Measurements from ENCODE around the gene FBLIM1.

The FBLIM1 gene

GRCh38 chr1:15731735-15732685, 26.6 kb upstream of the FBLIM1 start:
- no peak for DNase-seq

DNA sequence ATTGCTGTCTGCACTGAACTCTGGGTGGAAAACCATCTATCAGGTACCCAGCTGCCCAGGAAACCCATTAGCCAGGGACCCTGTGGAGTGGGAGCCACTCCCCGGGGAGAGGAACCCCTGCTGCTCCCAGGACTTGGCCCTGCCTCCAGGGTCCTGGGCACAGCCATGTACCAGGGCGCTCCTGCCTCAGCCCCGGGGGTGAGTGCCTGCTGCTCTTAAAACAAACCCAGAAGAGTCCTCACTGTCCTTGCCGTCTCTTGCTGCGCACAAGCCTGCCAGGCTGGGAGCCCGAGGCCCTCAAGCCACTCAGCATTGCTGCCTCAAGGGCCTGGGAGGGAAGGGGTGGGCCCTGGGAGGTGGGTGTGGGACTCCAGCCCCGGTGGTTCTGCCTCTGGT, 25.9 kb upstream of the FBLIM1 start:
- DNase-seq, result peak in 1 of 2 experiments; percentile 48

DNA sequence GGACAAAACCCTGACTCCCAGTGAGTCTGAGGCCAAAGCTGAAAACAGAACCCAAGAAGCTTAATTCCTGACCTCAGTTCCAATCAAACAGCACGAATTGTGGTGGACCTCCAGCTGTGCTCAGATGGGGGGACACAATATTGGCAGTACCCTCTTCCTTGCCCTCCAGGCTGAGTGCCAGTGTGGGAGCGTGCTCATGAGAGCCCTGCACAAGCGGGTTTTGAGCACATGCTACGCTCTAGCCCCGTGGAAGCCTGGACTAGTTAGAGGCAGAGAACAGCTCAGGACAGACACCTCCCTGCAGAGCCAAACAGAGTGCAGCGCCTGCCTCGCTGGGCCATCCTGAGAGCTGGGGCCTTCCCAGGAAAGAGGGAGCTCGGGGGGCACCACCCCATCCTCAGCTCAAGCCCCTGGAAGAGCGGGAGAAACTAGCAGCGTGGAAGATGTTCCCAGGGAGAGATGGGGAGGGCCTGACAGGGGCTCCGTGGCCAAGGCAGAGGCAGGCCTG, 25.3 kb upstream of the FBLIM1 start:
- DNase-seq, result peak in 1 of 2 experiments; percentile 15

DNA sequence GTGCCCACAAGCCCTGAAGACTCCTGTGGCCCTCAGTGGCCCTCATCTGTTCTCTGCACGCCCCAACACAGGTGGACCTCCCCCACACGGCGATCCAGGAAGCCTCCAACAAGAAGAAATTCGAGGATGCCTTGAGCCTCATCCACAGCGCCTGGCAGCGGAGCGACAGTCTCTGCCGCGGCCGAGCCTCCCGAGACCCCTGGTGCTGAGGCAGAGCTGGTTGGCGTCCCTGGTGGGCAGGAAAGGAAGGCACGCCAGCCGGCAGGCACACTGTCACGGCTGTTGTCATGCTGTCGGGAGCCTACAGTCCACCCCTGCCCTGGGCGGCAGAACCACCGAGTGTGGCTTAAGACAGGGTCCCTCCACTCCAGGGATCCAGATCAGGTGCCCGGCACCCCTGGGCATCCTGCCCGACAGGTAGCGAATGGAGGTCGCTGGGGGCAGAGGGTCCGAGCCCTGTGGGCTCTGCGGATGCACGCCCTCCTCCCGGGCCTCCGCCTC, 24.8 kb upstream of the FBLIM1 start:
- no peak for DNase-seq

- DNase-seq, result no peak
Observed at GRCh38 chr1:15734296-15734695, 24.3 kb upstream of the FBLIM1 start.

DNA sequence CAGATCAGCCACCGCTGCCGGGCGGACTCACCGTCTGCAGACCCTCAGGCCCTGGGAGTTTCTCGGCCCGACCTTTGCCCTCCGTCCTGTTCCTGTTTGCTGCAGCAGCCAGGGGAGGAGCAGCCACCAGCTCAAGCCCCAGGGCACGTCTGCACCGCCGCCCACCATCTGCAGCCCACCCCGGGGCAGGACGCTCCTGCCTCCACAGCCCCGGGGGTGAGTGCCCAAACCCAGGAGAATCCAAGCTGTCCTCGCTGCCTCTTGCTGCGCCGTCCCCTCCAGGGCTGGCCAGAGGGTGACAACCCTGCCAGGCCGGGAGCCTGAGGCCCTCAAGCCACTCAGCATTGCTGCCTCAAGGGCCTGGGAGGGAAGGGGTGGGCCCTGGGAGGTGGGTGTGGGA, 23.7 kb upstream of the FBLIM1 start:
- DNase-seq, result no peak

- DNase-seq, result no peak
Observed at GRCh38 chr1:15735304-15736037, 23.1 kb upstream of the FBLIM1 start.

GRCh38 chr1:15736038-15736891, 22.3 kb upstream of the FBLIM1 start, which contains the start of gene SLC25A34:
TSS of gene SLC25A34 (plus strand) at chr1:15736258. CDS start at chr1:15736486, 228 bp downstream.
- peak; percentile 31 to 71 for DNase-seq

DNA sequence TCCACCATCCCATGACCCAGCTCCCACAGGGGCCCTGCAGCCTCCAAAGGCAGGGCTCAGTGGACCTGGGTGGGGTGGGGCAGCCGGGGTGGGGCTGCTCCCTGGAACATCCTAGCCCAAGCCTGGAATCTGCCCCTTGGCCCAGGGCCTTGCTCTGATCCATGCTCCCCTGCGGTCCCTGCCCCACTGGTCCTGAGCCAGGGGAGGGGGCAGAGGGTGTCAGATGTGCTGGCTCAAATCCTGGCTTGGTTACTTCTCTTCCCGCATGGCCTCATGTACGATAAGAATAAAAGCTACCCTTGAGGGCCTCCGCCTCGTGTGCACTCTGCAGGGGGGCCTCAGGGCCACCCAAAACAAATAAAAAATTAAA, 21.7 kb upstream of the FBLIM1 start:
- DNase-seq, result no peak

DNA sequence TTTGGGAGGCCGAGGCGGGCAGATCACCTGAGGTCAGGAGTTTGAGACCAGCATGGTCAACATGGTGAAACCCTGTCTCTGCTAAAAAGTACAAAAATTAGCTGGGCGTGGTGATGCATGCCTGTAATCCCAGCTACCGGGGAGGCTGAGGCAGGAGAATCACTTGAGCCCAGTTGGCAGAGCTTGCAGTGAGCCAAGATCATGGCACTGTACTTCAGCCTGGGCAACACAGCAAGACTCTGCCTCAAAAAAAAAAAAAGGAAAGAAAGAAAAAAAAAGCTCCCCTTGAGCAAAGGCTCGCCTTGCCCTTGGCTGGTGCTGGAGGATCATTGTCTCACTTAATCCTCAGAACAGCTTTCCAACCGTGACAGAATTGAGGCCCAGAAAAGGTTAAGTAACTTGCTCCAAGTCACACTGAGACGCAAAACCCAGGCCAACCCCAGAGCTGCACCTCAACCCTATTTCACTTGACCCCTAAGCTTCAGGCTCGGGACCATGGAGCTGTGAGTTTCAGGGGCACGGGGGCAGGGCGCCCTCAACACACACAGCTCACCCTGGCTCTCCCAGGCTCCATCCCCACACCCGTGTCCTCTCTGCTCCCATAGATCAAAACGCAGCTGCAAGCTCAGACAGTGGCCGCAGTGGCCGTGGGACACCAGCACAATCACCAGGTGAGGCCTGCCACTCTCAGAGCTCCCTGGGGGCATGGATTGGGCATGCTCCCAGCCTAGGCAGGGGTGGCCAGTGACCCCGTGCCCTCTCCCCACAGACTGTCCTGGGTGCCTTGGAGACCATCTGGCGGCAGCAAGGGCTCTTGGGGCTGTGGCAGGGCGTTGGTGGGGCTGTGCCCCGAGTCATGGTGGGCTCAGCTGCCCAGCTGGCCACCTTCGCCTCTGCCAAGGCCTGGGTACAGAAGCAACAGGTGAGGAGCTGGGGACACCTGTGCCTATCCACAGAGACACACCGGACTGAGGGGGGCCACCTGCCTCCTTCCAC, 21.0 kb upstream of the FBLIM1 start:
- DNase-seq, result no peak

DNA sequence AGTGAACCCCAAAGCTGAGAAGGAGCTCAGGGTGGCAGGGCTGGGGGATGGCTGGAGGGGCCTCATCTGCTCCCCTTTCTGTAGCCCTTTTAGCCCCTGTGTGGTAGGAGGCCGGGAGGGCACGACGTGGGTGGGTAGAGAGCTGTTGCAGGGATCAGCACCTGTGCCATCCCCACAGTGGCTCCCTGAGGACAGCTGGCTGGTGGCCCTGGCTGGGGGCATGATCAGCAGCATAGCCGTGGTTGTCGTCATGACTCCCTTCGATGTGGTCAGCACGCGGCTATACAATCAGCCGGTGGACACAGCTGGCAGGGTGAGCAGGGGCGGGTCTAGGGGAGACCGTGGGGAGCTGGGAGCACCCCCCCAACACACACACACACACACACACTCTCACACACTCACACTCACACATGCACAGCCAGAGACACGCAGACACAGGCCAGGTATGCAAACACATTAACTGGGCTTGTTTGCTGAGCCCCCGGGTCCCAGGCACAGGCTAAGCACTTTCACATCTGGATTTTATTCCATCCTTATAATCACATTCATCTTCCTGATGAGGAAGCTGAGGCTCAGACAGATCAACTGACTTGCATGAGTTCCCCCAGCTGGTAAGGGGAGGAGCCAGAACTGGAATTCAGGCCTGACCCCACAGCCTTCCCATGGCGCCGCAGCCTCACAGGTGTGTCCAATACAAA, 20.0 kb upstream of the FBLIM1 start:
- no peak for DNase-seq

GRCh38 chr1:15739259-15739658, 19.3 kb upstream of the FBLIM1 start:
- DNase-seq, result no peak

- no peak for DNase-seq
Observed at GRCh38 chr1:15739745-15740144, 18.9 kb upstream of the FBLIM1 start.

DNA sequence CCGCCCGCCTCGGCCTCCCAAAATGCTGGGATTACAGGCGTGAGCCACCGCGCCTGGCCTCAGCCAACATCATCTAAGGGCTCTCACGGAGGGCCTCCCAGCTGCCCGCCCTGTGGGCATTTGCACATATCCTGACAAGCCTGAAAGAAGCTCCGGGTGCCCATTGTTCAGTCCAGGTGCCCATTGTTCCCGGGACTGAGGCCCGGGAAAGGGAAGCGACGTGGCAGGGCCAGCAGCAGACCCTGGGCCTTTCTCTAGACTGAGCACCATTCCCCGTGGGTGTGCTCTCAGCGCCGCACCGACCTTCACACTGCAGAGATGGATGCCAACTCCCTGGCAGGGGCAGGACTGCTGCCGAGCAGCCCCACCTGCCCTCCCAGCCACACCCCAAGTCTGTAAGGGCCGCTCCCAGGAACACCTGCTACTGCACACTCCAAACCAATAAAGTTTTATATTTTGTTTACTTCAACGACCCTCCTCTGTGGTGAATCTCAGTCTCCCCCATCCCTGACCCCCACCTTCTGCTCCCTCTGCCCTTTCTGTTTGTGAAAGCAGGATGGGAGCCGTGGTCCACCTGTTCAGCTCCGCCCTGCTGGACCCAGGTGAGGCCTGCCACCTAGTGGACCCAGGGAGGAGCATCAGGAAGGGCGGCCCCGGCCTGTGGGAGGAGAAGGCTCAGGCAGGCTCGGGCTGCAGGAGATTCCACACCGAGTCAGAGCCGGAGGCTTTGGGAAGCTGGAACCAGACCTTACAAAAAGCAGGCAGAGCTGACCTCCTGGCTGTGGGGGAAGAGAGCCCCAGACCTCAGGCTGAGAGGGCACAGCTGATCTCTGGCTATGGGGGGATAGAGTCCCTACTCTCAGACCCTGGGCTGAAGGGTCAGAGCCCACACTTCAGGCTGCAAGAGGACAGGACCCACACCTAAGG, 17.4 kb upstream of the FBLIM1 start:
- DNase-seq, result peak; percentile 90 to 95

DNA sequence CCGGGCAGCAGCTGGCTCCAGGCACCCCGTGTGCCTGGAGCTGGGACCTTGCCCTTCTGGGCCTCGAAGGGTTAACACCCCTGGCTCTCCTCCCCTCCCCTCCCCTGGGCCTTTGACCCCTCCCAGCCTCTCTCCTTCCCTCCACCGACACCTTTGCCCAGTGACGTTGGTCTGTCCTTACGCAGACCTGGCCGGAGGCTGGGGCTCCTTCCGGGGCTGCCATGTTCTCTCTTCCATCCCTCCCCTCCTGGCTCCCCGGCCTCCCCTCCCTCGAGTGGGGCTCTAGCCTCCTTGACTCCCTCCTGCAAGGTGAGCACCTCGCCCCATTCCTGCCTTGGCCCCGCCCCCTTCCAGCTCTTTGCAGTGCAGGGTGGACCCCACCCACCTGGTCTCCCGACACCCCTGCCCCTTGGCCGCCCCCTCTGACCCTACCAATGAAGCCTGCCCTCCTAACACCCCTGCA, 16.2 kb upstream of the FBLIM1 start, which contains the start of gene TMEM82:
TMEM82 (plus strand) TSS at position 161 of the 463 bp plus-strand sequence; CDS start at position 222, 61 bp downstream.
- DNase-seq, result no peak

- DNase-seq, result no peak
Observed at GRCh38 chr1:15744122-15744679, 14.4 kb upstream of the FBLIM1 start.

GRCh38 chr1:15747378-15747777, 11.2 kb upstream of the FBLIM1 start:
- no peak for DNase-seq

DNA sequence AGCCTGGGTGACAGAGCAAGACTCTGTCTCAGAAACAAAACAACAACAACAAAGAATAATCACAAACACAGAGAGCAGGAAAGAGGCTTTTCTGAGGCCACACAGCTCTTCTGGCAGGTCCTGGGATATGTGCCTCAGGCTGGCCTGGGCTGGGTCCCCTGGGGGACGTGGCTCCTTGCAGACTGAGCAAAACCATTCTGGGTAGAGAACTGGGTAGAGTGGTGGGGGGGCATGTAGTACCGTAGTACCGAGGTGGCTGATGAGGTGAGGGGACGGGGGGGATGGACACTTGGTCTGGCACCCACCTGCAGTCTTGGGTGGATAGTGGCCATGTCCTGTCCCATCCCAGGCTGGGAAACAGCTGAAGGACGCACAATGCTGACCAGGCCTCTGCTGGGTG, 10.3 kb upstream of the FBLIM1 start:
- no peak for DNase-seq
